ENCODE measurements around the gene UBR1. TPM values are rescaled to one million over a fixed set of nuclear protein-coding genes. Genes with fewer than 3 reads are reported as not detected.

UBR1 gene
- total RNA-seq, result 10 to 100 TPM; 20.3 to 37.0 (median 26.8) TPM
- long read RNA-seq, donor 1, partial matches to known transcripts, result 3 of 9 reads
- long read RNA-seq, donor 1, other reads (novel, unspliced or antisense), result 5 of 9 reads
- long read RNA-seq, donor 2, partial matches to known transcripts, result 3 of 9 reads
- long read RNA-seq, donor 2, other reads (novel, unspliced or antisense), result 6 of 9 reads

DNA sequence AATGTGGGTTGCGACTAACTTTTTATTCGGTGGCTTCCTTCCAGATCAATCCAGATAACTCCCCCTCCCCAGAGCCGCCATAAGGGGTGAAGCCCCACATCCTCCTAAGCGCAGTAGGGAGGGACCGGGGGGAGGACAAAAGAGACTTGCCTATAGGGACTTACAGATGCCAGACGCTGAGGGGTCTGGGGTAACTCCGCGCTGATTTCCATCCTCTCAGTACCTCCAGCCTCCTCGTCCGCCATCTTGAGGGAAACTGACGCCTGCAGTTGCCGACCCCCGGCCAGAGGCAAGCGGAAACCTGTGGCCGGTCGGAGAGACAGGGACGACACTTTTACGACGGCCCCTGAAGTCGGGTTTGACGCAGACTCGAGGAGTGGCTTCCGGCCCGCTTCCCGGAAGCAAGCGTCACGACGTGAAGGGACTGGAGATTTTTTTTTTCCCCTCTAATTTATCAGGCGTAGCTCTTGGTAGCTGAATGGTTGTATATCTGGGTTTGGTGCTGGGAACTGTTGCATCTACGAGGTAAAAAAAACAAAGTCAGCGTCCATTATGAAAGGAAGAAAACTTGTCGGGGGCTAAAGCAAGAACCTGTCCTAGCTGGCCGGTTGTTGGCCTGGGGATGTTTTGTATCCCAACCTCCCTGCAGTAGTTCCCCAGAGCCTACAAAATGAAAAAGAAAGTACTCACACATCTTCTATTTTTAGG, at the start of gene UBR1:
Gene UBR1, minus strand, starts transcription at position 261 of the 708 bp plus-strand sequence. Its CDS starts 16 bp downstream, at position 245.
- Histone ChIP-seq H3K9me3 (no peaks in the 10 kb centered on the region), H3K4me3 (peak within 1 kb of the TSS; percentile 61), H3K36me3 (ENCODE audit: low read depth) (no peaks in the 10 kb centered on the region), H3K4me1 (ENCODE audit: low read depth) (peaks cover 13% of the 10 kb centered on the region)
- intact Hi-C loops (cut with DNase I, micrococcal nuclease), result no loop called here
- peak; percentile 89 to 95 (median 90) for DNase-seq
- peak; percentile 99 for ATAC-seq
- no peak for TF ChIP-seq CTCF (IDR thresholded peaks at IDR 0.05)

DNA sequence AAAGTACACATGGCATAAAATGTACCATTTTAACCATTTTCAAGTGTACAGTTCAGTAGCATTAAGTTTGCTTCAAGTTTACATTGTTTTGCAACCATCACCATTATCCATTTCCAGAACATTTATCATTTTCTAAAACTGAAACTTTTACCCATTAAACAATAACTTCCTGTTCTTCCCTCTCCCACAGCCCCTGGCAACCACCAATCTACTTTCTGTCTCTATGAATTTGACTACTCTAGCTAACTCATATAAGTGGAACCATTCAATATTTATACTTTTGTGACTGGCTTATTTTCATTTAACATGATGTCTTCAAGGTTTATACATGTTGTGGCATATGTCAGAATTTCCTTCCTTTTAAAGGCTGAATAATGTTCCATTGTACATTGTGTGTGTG, 47.4 kb upstream of the UBR1 start:
- Histone ChIP-seq H3K9me3 (no peaks in the 10 kb centered on the region), H3K36me3 (ENCODE audit: low read depth) (peaks cover 4% of the 10 kb centered on the region), H3K4me3 (no peak overlapping the region), H3K4me1 (ENCODE audit: low read depth) (no peaks in the 10 kb centered on the region)
- ATAC-seq (no peak), DNase-seq (no peak)
- intact Hi-C loops (cut with DNase I, micrococcal nuclease), result no loop called here
- no peak for TF ChIP-seq CTCF (IDR thresholded peaks at IDR 0.05)

DNA sequence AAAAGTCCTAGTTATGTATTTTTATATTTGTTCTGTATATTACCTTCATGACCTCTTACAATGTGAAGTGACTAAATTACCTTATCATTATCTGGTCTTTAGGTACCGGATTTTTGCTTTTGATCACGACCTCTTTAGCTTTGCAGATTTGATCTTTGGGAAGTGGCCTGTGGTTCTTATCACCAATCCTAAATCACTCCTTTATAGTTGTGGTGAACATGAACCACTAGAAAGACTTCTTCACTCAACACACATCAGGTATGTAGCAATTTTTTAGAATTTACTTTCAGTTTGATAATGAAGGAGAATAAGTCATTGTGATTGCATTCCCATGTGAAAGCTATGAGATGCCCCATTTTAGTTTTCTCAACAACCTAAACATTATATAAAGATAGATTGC, 45.9 kb upstream of the UBR1 start:
- H3K36me3 ChIP-seq (ENCODE audit: low read depth), result peaks cover 8% of the 10 kb centered on the region
- H3K4me3 ChIP-seq, result no peak overlapping the region
- no peak for ATAC-seq
- intact Hi-C loops (cut with DNase I, micrococcal nuclease), result no loop called here
- H3K9me3 ChIP-seq, result no peaks in the 10 kb centered on the region
- DNase-seq, result no peak
- no peaks in the 10 kb centered on the region for H3K4me1 ChIP-seq (ENCODE audit: low read depth)
- no peak for TF ChIP-seq CTCF (IDR thresholded peaks at IDR 0.05)

GRCh38 chr15:43150191-43150929, 44.5 kb upstream of the UBR1 start:
- DNase-seq (no peak), ATAC-seq (no peak)
- no peaks in the 10 kb centered on the region for H3K4me1 ChIP-seq (ENCODE audit: low read depth)
- H3K36me3 ChIP-seq (ENCODE audit: low read depth), result peaks cover 8% of the 10 kb centered on the region
- intact Hi-C loops (cut with DNase I, micrococcal nuclease), result no loop called here
- H3K4me3 ChIP-seq, result no peak overlapping the region
- no peak for TF ChIP-seq CTCF (IDR thresholded peaks at IDR 0.05)
- no peaks in the 10 kb centered on the region for H3K9me3 ChIP-seq

DNA sequence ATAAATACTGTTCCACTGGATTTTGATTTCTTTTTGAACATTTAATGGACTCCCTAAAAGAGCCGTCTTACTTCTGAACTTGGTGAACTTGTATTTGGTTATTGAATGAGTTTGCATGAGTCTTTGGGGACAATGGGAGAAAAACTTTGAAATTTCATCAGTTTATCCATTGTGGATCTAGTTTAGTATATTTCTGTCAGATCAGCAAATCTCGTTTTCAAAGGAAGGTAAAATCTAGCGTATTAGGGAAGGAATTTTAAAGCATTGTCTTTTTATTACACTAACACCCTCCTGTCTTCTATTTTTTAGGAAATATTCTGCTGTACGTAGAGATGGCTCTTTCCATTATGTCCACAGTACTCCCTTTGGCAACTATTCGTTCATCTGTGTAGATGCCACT, 40.3 kb upstream of the UBR1 start:
- H3K36me3 ChIP-seq (ENCODE audit: low read depth), result peaks cover 8% of the 10 kb centered on the region
- no peak overlapping the region for H3K4me3 ChIP-seq
- ATAC-seq (no peak), DNase-seq (no peak)
- intact Hi-C loops (cut with DNase I, micrococcal nuclease), result loop anchor here in 1 of 2 donors (10.0 kb wide), 1 partner anchor 61 kb away; no protein-coding TSS in a partner anchor
- H3K4me1 ChIP-seq (ENCODE audit: low read depth), result no peaks in the 10 kb centered on the region
- no peaks in the 10 kb centered on the region for H3K9me3 ChIP-seq
- no peak for TF ChIP-seq CTCF (IDR thresholded peaks at IDR 0.05)

All from mucosa of descending colon (tissue), 3 donors.